Measurements from ENCODE around the gene RGS9BP. TPM values are rescaled to one million over a fixed set of nuclear protein-coding genes. Genes with fewer than 3 reads are reported as not detected.

The RGS9BP gene
- total and polyA plus RNA-seq, 2 of the 13 experiments (the other 11 are each of a cell fraction or from before 2014, with no cell fraction given) = 0.01 TPM; not detected in 1

DNA sequence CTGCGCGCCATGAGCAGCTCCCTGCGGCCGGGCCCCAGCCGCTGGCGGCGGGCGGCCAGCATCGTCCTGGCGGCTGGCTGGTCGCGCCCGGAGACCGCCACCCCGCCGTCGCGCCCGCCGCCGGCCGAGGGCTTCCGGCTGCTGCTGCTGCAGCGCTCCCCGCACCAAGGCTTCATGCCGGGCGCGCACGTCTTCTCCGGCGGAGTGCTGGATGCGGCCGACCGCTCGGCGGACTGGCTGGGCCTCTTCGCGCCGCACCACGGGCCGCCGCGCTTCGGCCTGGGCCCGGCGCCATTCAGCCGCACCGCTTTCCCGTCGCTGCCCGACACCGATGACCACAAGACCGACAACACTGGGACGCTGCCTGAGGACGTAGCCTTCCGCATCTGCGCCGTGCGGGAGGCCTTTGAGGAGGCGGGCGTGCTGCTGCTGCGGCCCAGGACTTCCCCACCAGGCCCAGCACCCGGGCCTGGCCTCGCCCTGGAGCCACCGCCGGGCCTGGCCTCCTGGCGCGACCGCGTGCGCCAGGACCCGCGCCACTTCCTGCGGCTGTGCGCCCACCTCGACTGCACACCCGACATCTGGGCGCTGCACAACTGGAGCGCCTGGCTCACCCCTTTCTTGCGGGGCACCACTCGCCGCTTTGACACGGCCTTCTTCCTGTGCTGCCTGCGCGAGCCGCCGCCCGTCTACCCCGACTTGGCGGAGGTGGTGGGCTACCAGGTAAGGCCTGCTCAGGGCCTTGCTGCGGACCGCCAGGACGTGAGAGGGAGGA lies 16.5 kb downstream of the RGS9BP start (continued):
- TF ChIP-seq, protein P1, sequence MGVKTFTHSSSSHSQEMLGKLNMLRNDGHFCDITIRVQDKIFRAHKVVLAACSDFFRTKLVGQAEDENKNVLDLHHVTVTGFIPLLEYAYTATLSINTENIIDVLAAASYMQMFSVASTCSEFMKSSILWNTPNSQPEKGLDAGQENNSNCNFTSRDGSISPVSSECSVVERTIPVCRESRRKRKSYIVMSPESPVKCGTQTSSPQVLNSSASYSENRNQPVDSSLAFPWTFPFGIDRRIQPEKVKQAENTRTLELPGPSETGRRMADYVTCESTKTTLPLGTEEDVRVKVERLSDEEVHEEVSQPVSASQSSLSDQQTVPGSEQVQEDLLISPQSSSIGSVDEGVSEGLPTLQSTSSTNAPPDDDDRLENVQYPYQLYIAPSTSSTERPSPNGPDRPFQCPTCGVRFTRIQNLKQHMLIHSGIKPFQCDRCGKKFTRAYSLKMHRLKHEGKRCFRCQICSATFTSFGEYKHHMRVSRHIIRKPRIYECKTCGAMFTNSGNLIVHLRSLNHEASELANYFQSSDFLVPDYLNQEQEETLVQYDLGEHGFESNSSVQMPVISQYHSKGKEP (CRISPR knock-in tag; IDR thresholded peaks at IDR 0.05) = no peak
- TF ChIP-seq KLF9 (CRISPR knock-in tag; IDR thresholded peaks at IDR 0.05; ENCODE audit: low read depth) (no peak), ZFP36L1 (CRISPR knock-in tag; IDR thresholded peaks at IDR 0.05) (no peak), RFX3 (CRISPR knock-in tag; IDR thresholded peaks at IDR 0.05) (no peak), ZNF891 (CRISPR knock-in tag; IDR thresholded peaks at IDR 0.05) (no peak), ZNF766 (CRISPR knock-in tag; IDR thresholded peaks at IDR 0.05; ENCODE audit: borderline replicate concordance) (no peak), TBL1XR1 (IDR thresholded peaks at IDR 0.05; ENCODE audit: borderline replicate concordance, low read length, partially characterized antibody) (no peak), KDM2A (CRISPR knock-in tag; IDR thresholded peaks at IDR 0.05; ENCODE audit: borderline replicate concordance, low read depth) (no peak), NKX3-1 (CRISPR knock-in tag; IDR thresholded peaks at IDR 0.05) (no peak), TCF12 (IDR thresholded peaks at IDR 0.05) (no peak), TCF12 (CRISPR knock-in tag; IDR thresholded peaks at IDR 0.05) (no peak), PITX1 (CRISPR knock-in tag; IDR thresholded peaks at IDR 0.05) (no peak), ZNF607 (CRISPR knock-in tag; IDR thresholded peaks at IDR 0.05; ENCODE audit: borderline replicate concordance) (peak; percentile 13; the same call in 1 of the 2 replicates), SALL1 (CRISPR knock-in tag; IDR thresholded peaks at IDR 0.05) (peak; percentile 32; the same call in 1 of the 2 replicates), SP4 (CRISPR knock-in tag; IDR thresholded peaks at IDR 0.05) (no peak), TAF1 (CRISPR knock-in tag; IDR thresholded peaks at IDR 0.05) (no peak; the same call in 1 of the 2 replicates), ZNF782 (CRISPR knock-in tag; IDR thresholded peaks at IDR 0.05; ENCODE audit: borderline replicate concordance) (no peak)
- TF ChIP-seq, protein P2, sequence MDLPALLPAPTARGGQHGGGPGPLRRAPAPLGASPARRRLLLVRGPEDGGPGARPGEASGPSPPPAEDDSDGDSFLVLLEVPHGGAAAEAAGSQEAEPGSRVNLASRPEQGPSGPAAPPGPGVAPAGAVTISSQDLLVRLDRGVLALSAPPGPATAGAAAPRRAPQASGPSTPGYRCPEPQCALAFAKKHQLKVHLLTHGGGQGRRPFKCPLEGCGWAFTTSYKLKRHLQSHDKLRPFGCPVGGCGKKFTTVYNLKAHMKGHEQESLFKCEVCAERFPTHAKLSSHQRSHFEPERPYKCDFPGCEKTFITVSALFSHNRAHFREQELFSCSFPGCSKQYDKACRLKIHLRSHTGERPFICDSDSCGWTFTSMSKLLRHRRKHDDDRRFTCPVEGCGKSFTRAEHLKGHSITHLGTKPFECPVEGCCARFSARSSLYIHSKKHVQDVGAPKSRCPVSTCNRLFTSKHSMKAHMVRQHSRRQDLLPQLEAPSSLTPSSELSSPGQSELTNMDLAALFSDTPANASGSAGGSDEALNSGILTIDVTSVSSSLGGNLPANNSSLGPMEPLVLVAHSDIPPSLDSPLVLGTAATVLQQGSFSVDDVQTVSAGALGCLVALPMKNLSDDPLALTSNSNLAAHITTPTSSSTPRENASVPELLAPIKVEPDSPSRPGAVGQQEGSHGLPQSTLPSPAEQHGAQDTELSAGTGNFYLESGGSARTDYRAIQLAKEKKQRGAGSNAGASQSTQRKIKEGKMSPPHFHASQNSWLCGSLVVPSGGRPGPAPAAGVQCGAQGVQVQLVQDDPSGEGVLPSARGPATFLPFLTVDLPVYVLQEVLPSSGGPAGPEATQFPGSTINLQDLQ (CRISPR knock-in tag; IDR thresholded peaks at IDR 0.05) = no peak; the same call in 1 of the 2 replicates
- TF ChIP-seq, protein P3, sequence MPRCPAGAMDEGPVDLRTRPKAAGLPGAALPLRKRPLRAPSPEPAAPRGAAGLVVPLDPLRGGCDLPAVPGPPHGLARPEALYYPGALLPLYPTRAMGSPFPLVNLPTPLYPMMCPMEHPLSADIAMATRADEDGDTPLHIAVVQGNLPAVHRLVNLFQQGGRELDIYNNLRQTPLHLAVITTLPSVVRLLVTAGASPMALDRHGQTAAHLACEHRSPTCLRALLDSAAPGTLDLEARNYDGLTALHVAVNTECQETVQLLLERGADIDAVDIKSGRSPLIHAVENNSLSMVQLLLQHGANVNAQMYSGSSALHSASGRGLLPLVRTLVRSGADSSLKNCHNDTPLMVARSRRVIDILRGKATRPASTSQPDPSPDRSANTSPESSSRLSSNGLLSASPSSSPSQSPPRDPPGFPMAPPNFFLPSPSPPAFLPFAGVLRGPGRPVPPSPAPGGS (CRISPR knock-in tag; IDR thresholded peaks at IDR 0.05) = peak; percentile 68; the same call in 1 of the 2 replicates
- TF ChIP-seq, protein P4, sequence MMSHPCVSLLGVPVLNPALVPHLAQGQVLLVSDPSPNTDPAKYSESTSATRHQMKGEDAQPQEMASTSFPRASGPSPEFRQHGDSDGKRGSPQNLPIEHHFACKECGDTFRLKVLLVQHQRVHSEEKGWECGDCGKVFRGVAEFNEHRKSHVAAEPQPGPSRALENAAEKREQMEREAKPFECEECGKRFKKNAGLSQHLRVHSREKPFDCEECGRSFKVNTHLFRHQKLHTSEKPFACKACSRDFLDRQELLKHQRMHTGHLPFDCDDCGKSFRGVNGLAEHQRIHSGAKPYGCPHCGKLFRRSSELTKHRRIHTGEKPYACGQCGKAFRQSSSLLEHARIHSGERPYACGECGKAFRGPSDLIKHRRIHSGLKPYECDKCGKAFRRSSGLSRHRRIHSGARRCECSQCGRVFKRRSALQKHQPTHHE (CRISPR knock-in tag; IDR thresholded peaks at IDR 0.05; ENCODE audit: borderline replicate concordance) = no peak
- TF ChIP-seq, protein P5, sequence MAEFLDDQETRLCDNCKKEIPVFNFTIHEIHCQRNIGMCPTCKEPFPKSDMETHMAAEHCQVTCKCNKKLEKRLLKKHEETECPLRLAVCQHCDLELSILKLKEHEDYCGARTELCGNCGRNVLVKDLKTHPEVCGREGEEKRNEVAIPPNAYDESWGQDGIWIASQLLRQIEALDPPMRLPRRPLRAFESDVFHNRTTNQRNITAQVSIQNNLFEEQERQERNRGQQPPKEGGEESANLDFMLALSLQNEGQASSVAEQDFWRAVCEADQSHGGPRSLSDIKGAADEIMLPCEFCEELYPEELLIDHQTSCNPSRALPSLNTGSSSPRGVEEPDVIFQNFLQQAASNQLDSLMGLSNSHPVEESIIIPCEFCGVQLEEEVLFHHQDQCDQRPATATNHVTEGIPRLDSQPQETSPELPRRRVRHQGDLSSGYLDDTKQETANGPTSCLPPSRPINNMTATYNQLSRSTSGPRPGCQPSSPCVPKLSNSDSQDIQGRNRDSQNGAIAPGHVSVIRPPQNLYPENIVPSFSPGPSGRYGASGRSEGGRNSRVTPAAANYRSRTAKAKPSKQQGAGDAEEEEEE (CRISPR knock-in tag; IDR thresholded peaks at IDR 0.05; ENCODE audit: borderline replicate concordance) = no peak

Measured in HepG2 (cell line).